NOMO-1 treated with DMSO at 0.1 percent for 48 hours (cell line): ENCODE results near the gene REV3L.
"Not testable (repeated sequence)": the region's sequence is repeated elsewhere in the genome, so short reads cannot be mapped to it uniquely, and the experiment has no call there.

ENCODE experiments used
- DNase-seq: peaks from one replicate; lab custom pipeline; 2025; ENCODE audit not compliant: unreplicated experiment; lab: John Stamatoyannopoulos, UW

REV3L gene

DNA sequence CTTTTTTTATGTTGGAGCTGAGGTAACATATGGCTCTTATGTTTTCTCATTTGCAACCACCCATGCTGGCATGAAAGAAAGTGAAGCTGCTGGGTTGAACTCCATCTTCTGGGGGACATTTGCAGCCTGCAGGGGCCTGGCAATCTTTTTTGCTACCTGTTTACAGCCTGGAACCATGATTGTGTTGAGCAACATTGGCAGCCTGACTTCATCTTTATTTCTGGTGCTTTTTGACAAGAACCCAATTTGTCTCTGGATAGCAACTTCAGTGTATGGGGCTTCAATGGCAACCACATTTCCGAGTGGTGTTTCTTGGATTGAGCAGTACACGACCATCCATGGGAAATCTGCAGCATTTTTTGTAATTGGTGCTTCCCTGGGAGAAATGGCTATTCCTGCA is 216.7 kb downstream of the REV3L start:
- no peak for DNase-seq

DNA sequence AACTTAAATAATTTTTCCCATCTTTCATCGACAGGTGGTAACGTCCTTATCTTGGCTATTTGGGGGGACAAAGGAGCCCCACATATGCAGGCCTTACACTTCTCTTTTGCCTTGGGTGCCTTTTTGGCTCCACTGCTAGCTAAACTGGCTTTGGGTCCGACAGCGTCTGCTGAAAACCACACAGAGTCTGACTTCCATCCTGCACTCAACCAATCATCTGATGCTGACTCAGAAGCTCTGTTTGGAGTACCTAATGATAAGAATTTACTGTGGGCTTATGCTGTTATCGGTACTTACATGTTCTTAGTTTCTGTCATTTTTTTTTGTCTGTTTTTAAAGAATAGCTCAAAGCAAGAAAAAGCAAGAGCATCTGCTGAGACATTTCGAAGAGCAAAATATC is 217.2 kb downstream of the REV3L start:
- no peak for DNase-seq

DNA sequence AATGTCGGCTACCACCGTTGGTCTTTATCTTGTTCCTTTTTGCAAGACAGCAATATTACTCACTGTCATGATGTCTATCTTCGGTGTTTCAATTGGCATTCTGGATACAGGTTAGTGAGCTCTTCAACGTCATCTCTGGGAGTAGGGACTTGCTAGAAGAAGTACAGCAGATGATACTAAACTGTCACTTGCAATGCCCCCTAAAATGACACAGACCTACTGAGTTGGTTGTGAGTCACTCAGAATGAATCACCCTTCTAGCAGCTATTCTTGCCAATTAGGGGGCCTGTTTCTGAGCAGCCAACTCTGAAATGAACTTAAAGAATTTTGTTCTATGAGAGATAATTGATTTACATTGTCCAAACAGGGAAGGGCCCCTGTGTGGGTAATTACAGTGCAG is 219.2 kb downstream of the REV3L start:
- DNase-seq: peak; percentile 48

DNA sequence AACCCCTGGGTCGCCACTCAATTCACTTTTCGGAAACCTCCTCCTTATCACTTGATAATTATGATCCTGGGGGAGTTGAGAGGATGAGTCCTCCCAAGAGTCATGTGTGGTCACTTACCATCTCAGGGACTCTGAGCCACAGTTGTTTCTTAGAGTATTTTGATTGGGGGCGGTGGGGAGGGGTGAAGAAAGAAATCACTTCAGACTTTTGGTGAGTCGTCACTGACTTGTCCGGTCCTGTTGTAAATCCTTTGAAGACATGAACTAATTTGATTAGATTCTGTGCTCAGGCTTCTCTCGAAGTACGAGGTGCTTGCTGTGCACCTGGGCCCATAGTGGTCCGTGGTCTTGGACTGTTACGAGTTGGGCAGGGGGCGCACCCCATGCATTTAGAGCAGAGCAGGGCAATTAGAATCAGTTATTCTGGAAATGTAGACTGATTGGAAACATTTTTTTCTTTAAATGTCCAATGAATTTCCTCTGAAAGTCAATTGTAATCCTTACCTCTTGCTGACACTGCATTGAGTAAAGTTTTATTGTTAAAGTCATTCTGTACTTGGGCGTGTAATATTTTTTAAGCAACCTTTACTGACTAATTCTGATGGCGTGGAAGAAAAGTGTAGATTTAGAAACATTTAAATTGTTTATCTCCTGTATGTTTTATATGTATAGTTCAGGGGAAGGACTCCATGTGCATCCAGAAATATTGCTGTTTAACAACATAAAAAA is 222.3 kb downstream of the REV3L start:
- DNase-seq: no peak

DNA sequence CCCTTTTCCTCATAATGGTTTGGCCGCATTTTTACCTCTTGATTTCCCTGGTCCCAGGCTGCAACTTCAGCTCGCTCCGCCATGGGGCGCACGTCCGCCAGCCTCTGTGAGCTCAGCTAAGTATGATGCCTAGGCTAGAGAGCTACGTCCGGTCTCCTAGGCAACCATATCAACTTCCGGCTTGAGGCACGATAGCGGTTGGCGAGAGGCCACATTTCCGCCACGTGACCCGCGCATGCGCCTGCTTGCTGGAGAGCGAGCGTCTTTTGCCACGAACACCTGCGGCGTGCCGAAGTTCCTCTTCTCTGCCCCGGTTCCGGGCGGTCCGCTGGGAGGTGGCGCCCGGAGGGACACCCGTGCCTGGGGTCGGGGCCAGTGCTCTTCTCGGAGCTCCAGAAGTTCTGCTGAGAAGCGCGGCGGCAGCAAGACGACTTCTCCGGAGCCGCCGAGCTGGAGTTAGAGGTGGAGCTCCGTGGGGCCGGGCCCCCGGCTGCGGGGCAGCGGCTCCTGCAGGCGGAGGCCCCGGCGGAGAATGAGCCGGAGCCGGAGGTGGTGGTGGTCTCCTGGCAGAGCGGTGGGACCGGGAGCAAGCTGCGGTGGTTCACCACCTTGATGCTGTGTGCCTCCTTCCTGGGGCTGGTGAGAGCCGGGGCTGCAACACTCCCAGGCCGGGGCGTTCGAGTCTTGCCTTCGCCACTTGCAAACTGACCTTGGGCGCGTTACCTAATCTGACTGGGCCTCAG is 223.8 kb downstream of the REV3L start:
- DNase-seq: peak; percentile 99

DNA sequence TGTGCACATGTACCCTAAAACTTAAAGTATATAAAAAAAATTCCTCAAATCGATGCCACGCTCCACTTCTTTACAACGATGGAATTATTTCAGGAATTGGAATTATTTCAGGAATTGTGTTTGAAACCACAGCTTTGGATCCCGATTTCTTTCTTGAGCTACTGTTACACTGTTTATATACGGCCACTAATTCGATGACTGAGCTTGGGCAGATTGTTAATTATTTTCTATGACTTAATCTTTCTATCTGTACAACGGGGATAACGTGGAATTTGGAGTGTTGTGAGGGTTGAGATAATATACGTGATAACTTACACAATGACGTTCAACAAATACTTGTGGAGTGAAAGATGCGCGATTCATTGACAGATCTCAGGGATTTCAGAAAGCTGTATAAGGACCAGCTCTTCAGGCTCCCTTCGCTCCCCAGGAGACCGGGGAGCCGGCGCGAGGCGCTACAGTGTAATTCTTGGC is 224.4 kb downstream of the REV3L start:
- no peak for DNase-seq

DNA sequence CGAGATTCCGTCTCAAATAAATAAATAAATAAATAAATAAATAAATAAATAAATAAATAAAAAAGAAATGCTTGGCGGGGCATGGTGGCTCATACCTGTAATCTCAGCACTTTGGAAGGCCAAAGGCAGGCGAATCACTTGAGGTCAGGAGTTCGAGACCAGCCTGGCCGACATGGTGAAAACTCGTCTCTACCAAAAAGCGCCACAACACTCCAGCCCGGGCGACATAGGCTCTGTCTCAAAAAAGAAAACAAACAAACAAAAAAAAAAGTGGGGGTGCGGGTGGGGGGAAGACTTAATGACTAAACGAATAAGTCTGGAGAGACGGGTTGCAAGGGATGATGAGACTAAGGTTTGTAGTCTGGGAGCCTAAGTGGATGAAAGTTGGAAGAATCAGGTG is 225.0 kb downstream of the REV3L start:
- no peak for DNase-seq

DNA sequence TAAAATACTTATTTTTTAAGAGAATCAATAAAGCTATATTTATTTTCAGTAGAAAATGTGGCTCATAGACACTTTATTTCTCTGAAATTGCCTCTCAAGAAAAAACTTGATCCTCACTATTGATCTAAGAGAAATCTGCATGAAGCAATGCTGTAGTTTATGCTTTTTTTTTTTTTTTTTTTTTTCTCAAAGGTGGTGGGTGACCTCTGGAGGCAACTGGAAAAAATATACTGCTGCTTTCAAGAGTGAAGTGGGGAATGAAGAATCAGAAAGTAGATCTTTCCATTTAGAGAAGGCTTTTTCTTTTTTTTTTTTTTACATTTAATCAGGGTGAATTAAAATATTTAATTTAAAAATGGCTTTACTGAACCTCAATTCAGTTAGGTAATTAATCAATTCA is 226.4 kb downstream of the REV3L start:
- DNase-seq: no peak

DNA sequence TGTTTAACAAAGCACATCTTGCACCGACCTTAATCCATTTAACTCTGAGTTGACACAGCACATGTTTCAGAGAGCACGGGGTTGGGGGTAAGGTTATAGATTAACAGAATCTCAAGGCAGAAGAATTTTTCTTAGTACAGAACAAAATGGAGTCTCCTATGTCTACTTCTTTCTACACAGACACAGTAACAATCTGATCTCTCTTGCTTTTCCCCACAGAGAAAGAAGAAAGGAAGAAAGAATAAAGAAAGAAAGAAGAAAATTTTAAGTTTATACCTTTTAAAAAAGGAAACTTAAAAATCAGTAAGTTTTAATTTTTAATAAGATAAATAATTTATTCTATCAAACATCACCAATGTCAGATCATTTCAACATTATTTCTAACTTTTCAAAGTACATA is 227.2 kb downstream of the REV3L start:
- DNase-seq: not testable (repeated sequence)

DNA sequence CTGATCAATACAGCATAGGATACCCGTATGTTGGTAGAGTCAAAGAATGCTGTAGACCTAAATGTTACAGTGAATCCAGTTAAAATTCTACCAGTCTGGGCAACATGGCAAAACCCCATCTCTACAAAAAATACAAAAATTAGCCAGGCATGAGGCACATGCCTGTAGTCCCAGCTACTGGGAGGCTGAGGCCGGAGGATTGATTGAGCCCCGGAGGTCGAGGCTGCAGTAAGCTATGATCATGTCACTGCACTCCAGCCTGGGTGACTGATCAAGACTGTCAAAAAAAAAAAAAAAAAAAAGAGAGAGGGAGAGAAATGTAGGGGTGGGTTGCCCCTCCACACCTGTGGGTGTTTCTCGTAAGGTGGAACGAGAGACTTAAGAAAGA is 228.2 kb downstream of the REV3L start:
- no peak for DNase-seq

DNA sequence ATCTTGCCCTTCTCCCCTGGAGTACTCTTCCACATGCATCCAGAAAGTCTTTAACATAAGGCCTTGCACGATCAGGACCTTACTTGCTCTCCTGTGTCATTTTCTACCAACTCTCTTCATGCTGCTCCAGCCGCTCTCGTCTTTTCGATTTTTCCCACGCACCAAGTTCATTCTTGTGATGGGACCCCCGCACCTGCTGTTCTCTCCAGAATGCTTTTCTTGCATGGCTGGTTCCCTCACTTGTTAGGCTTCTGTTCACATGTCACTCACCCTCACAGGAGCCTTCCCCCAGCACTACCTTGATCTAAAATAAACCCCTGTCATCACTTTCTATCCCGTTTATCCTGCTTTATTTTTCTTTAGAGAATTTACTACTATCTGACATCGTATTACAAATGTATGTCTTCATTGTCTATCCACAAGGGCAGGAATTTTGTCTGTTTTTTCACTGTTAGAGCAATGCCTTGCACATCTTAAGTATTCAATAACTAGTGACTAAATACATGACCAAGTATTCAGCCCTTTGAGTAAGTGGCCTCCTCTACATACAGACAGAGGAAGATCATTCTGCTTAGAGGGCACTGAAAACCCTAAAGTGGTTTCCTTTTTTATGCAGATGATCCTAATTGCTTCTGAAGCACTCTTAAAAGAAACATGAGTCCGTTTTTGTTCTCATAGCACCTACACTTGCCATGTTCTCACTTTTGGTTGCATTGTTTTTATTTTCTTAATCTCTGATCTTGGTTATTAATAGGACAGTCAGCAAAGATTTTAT is 228.8 kb downstream of the REV3L start:
- no peak for DNase-seq

DNA sequence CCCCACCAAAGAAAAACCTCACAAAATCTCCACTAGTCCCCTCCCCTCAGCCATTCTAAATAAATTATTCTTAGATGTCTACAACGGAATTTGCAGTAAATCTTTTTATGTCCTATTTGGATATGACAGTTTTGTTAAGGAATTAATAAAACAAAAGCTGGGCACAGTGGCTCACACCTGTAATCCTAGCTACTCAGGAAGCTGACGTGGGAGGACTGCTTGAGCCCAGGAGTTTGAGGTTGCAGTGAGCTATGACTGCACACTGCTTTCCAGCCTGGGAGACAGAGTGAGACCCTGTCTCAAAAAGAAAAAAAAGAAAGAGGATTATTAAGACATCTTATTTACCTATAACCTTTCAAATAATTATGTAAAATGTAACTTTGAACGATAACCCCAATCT is 230.3 kb downstream of the REV3L start:
- no peak for DNase-seq

DNA sequence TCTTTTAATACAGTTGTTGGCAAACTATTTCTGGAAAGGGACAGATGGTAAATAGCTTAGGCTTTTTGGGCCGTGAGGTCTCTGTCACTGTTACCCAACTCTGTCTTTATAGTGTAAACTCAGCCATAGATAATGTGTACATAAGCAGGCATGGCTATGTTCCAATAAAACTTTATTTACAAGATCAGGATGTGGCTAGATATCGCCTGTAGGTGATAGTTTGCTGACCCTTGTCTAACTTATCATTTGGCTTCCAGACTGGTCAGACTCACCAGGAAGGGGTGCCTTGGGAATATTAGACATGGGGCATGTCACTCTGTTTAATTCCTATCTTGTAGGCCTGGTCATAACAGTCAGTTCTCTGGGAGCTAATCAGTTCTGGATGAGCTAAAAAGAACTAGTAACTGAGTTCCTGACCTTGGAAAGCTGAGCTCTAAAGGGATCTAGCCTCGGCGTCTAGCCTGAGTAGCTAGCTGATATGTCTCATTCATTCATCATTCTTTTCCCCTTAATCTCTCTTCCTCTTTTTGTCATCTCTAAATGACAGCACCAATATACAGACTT is 232.1 kb downstream of the REV3L start:
- peak; percentile 39 for DNase-seq
